Endothelial cell (in vitro differentiated cells): ENCODE results near the gene NHLRC2. TPM values are rescaled to one million over a fixed set of nuclear protein-coding genes. Genes with fewer than 3 reads are reported as not detected.

Experiments
- DNase-seq: peaks from one replicate; pipeline ENCODE4 v3.0.0; 2021; ENCODE audit warnings: low spot score
- H3K27ac Mint-ChIP-seq: one replicate; pipeline ENCODE4 v1.8.0; 2021; ENCODE audit warnings: mixed read lengths, inconsistent platforms; ENCODE audit not compliant: unreplicated experiment
- H3K27me3 Mint-ChIP-seq: one replicate; pipeline ENCODE4 v1.8.0; 2021; ENCODE audit warnings: mild to moderate bottlenecking, moderate library complexity, mixed read lengths, inconsistent platforms; ENCODE audit not compliant: unreplicated experiment
- H3K36me3 Mint-ChIP-seq: one replicate; pipeline ENCODE4 v1.8.0; 2021; ENCODE audit warnings: mild to moderate bottlenecking, low read depth, mixed read lengths, inconsistent platforms; ENCODE audit not compliant: unreplicated experiment
- H3K4me1 Mint-ChIP-seq: one replicate; pipeline ENCODE4 v1.8.0; 2021; ENCODE audit warnings: mild to moderate bottlenecking, mixed read lengths, inconsistent platforms; ENCODE audit not compliant: unreplicated experiment
- H3K4me3 Mint-ChIP-seq: one replicate; pipeline ENCODE4 v1.8.0; 2021; ENCODE audit warnings: mild to moderate bottlenecking, mixed read lengths, inconsistent platforms; ENCODE audit not compliant: unreplicated experiment
- H3K9me3 Mint-ChIP-seq: one replicate; pipeline ENCODE4 v1.8.0; 2021; ENCODE audit warnings: mixed read lengths, inconsistent platforms; ENCODE audit not compliant: unreplicated experiment
- total RNA-seq: library from RNA; stranded (reverse); fragmentation: NEBNext Ultra II Directional; extraction: Animal tissue kit (Norgen Biotek cat#: 25700); gene quantifications from one replicate; pipeline ENCODE4 v1.2.1, GENCODE V29; 2021; ENCODE audit not compliant: unreplicated experiment
- TF ChIP-seq, protein P1 (sequence below): fragments of 200-600 bp; sonication (generic); IDR thresholded peaks from one replicate; pipeline ENCODE4 v1.5.0; 2021; ENCODE audit warnings: antibody characterized with exemption; ENCODE audit not compliant: unreplicated experiment

NHLRC2 gene
- total RNA-seq, 1 donor from 2014 or later = 22.5 TPM

DNA sequence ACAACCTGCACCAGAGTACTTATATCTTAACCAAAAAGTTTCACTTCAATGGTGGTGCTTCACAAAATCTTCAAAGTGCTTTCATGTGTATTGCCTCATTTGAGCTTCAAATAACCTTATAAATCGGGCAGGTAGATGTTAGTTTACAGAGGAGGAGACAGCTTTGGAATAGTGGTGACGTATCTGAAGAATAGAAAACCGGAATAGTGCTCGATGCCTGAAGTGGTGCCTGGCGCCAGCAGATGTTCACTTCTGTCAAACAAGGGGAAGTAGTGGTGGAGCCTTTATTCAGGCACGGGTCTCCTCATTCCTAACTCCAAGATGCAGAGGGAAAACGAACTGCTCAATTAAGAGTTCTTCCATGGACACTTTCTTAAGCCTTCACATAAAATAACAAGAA, 58.1 kb downstream of the NHLRC2 start:
- TF ChIP-seq, protein P1, sequence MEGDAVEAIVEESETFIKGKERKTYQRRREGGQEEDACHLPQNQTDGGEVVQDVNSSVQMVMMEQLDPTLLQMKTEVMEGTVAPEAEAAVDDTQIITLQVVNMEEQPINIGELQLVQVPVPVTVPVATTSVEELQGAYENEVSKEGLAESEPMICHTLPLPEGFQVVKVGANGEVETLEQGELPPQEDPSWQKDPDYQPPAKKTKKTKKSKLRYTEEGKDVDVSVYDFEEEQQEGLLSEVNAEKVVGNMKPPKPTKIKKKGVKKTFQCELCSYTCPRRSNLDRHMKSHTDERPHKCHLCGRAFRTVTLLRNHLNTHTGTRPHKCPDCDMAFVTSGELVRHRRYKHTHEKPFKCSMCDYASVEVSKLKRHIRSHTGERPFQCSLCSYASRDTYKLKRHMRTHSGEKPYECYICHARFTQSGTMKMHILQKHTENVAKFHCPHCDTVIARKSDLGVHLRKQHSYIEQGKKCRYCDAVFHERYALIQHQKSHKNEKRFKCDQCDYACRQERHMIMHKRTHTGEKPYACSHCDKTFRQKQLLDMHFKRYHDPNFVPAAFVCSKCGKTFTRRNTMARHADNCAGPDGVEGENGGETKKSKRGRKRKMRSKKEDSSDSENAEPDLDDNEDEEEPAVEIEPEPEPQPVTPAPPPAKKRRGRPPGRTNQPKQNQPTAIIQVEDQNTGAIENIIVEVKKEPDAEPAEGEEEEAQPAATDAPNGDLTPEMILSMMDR = no peak
- no peaks in the 10 kb centered on the region for H3K36me3 Mint-ChIP-seq

DNA sequence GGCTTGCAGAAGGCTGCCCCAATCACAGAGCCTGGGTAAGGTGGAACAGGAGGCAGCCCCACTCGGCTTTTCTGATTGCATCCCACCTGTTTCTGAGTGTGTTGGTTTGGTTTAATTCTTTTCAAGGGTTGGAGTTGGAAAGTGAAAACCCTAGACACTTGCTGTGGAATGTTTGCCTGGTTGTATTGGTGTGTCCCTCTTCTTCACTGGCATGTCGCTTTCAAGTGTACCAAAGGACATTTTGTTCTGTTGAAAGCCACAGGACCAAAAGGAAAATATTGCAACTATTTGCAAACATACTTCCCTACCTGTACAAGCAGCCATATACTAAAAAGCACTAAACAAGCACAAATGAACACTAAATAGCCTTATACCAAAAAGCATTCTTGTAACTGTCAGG, 60.5 kb downstream of the NHLRC2 start:
- H3K27ac Mint-ChIP-seq = no peak overlapping the region
- TF ChIP-seq, protein P1 = no peak
- no peaks in the 10 kb centered on the region for H3K36me3 Mint-ChIP-seq
- no peaks in the 10 kb centered on the region for H3K4me1 Mint-ChIP-seq
- no peak overlapping the region for H3K4me3 Mint-ChIP-seq
- no peaks in the 10 kb centered on the region for H3K27me3 Mint-ChIP-seq
- DNase-seq = no peak
- H3K9me3 Mint-ChIP-seq = no peaks in the 10 kb centered on the region

More for the DNA sequence above, 58.1 kb downstream of the NHLRC2 start:
- H3K4me3 Mint-ChIP-seq = no peak overlapping the region
- no peaks in the 10 kb centered on the region for H3K4me1 Mint-ChIP-seq
- DNase-seq = no peak
- no peaks in the 10 kb centered on the region for H3K9me3 Mint-ChIP-seq
- H3K27ac Mint-ChIP-seq = no peak overlapping the region
- no peaks in the 10 kb centered on the region for H3K27me3 Mint-ChIP-seq

DNA sequence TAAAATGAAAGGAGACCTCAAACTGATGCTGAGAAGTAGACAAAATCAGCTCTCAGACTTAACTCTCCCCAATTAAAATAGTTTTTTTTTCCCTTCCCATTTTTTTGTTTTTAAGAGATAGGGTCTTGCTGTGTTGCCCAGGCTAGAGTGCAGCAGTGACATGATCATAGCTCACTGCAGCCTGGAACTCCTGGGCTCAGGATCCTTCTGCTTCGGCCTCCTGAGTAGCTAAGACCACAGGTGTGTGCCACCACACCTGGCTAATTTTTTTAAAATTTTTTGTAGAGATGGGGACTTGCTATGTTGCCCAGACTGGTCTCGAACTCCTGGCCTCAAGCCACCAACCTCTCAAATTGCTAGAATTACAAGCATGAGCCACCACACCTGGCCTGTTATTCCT, 61.1 kb downstream of the NHLRC2 start:
- H3K27ac Mint-ChIP-seq = no peak overlapping the region
- TF ChIP-seq, protein P1 = no peak
- no peaks in the 10 kb centered on the region for H3K9me3 Mint-ChIP-seq
- no peaks in the 10 kb centered on the region for H3K36me3 Mint-ChIP-seq
- DNase-seq = no peak
- H3K27me3 Mint-ChIP-seq = no peaks in the 10 kb centered on the region
- H3K4me1 Mint-ChIP-seq = no peaks in the 10 kb centered on the region
- no peak overlapping the region for H3K4me3 Mint-ChIP-seq

DNA sequence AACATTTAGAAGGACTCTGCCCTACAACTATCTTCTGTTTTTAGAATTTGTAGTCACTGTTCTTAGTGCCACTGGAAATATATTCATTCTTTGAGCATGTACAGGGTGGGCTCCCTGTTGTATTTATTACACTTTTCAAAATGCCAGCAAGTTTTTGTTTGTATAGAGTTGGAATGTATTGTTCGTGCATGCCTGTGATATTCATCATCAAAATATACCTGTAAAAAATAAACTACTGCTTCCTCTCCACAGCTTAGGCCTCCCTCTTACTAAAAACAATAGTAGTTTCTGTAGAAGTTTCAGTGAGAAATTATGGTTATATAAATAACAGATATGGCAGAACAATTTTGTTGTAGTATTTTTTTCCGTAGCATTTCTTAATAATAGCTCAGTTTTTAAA, 61.6 kb downstream of the NHLRC2 start:
- no peak overlapping the region for H3K4me3 Mint-ChIP-seq
- H3K36me3 Mint-ChIP-seq = no peaks in the 10 kb centered on the region

DNA sequence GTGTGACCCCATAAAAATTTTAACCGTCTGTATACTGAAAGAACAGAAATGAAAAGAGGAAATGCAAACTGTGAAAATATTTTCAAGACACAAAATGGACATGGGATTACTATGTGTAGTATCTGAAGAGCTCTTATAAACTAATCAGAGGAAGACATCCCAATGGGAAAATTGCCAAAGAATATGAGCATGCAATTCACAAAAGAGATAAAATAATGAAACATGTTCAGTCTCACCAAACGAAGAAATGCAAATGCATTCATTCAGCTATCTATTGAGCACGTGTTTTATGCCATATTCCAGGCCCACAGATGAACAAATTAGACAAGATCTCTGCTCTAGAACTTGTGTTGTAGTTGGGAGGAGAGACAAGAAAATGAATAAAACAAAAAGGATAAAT, 63.2 kb downstream of the NHLRC2 start:
- Mint-ChIP-seq H3K27me3 (no peaks in the 10 kb centered on the region), H3K4me1 (no peaks in the 10 kb centered on the region), H3K9me3 (no peaks in the 10 kb centered on the region), H3K36me3 (no peaks in the 10 kb centered on the region), H3K27ac (no peak overlapping the region), H3K4me3 (no peak overlapping the region)
- DNase-seq = no peak
- TF ChIP-seq, protein P1 = no peak

More for the DNA sequence above, 61.6 kb downstream of the NHLRC2 start:
- H3K4me1 Mint-ChIP-seq = no peaks in the 10 kb centered on the region
- TF ChIP-seq, protein P1 = no peak
- H3K27ac Mint-ChIP-seq = no peak overlapping the region
- DNase-seq = no peak
- no peaks in the 10 kb centered on the region for H3K27me3 Mint-ChIP-seq
- no peaks in the 10 kb centered on the region for H3K9me3 Mint-ChIP-seq
